MM.1S (cell line): Measurements from ENCODE around the gene TXNIP.
A peak's percentile ranks its signal among the peaks of the same experiment; 100 is the strongest.

Experiments used
- DNase-seq: peaks from one replicate; pipeline ENCODE4 v3.0.0-alpha.2; 2015
- H2AFZ ChIP-seq: fragments of 300-600 bp; sonication (generic); 2 replicates; pipeline ENCODE4 v1.6.0; 2016; ENCODE audit warnings: antibody characterized with exemption, low read length
- H3F3A ChIP-seq: fragments of 300-600 bp; sonication (generic); 2 replicates; pipeline ENCODE4 v1.6.1; 2016; ENCODE audit warnings: mild to moderate bottlenecking, antibody characterized with exemption, low read length, moderate library complexity, mixed read lengths; ENCODE audit not compliant: insufficient read depth
- H3K27ac ChIP-seq: fragments of 300-600 bp; sonication (generic); 2 replicates; pipeline ENCODE4 v1.5.1; 2016; ENCODE audit warnings: mild to moderate bottlenecking, low read length
- H3K27me3 ChIP-seq: fragments of 300-600 bp; sonication (generic); replicated peaks from 2 replicates; pipeline ENCODE4 v1.6.0; 2016; ENCODE audit warnings: low read length; ENCODE audit not compliant: insufficient read depth
- H3K36me3 ChIP-seq: fragments of 300-600 bp; sonication (generic); replicated peaks from 2 replicates; pipeline ENCODE4 v1.6.1; 2016; ENCODE audit warnings: mild to moderate bottlenecking, low read length, mixed read lengths; ENCODE audit not compliant: insufficient read depth
- H3K4me1 ChIP-seq: fragments of 300-600 bp; sonication (generic); 2 replicates; pipeline ENCODE4 v1.6.1; 2016; ENCODE audit warnings: low read length, mixed read lengths
- H3K4me2 ChIP-seq: fragments of 300-600 bp; sonication (generic); 2 replicates; pipeline ENCODE4 v1.6.0; 2016; ENCODE audit warnings: low read depth, low read length
- H3K4me3 ChIP-seq: fragments of 300-600 bp; sonication (generic); 2 replicates; pipeline ENCODE4 v1.5.1; 2016; ENCODE audit warnings: low read length, mixed read lengths
- H3K79me2 ChIP-seq: fragments of 300-600 bp; sonication (generic); 2 replicates; pipeline ENCODE4 v1.6.1; 2016; ENCODE audit warnings: mixed run types, low read length, mixed read lengths
- H3K9ac ChIP-seq: fragments of 300-600 bp; sonication (generic); 2 replicates; pipeline ENCODE4 v1.6.1; 2016; ENCODE audit warnings: low read length, mixed read lengths
- H3K9me2 ChIP-seq: fragments of 300-600 bp; sonication (generic); replicated peaks from 2 replicates; pipeline ENCODE4 v1.6.1; 2016; ENCODE audit warnings: mild to moderate bottlenecking, low read length, mixed read lengths; ENCODE audit not compliant: insufficient read depth
- H3K9me3 ChIP-seq: fragments of 300-600 bp; sonication (generic); replicated peaks from 2 replicates; pipeline ENCODE4 v1.6.1; 2016; ENCODE audit warnings: mild to moderate bottlenecking, low read length, mixed read lengths; ENCODE audit not compliant: insufficient read depth
- H4K20me1 ChIP-seq: fragments of 300-600 bp; sonication (generic); 2 replicates; pipeline ENCODE4 v1.6.1; 2016; ENCODE audit warnings: mild to moderate bottlenecking, low read length, moderate library complexity, mixed read lengths; ENCODE audit not compliant: insufficient read depth
- EZH2 ChIP-seq: fragments of 300-600 bp; sonication (generic); optimal IDR thresholded peaks from 2 replicates; pipeline ENCODE3; 2017; ENCODE audit warnings: low read depth, mild to moderate bottlenecking, antibody characterized with exemption, low read length, mixed read lengths
- EZH2phosphoT487 ChIP-seq: fragments of 300-600 bp; sonication (generic); IDR thresholded peaks from 2 replicates; pipeline ENCODE4 v1.6.1; 2018; ENCODE audit warnings: antibody characterized with exemption, low read length
- TF ChIP-seq, protein P1 (sequence below): fragments of 300-600 bp; sonication (generic); IDR thresholded peaks from 2 replicates; pipeline ENCODE4 v1.5.1; 2016; ENCODE audit warnings: antibody characterized with exemption, low read length, mixed read lengths

TXNIP gene

DNA sequence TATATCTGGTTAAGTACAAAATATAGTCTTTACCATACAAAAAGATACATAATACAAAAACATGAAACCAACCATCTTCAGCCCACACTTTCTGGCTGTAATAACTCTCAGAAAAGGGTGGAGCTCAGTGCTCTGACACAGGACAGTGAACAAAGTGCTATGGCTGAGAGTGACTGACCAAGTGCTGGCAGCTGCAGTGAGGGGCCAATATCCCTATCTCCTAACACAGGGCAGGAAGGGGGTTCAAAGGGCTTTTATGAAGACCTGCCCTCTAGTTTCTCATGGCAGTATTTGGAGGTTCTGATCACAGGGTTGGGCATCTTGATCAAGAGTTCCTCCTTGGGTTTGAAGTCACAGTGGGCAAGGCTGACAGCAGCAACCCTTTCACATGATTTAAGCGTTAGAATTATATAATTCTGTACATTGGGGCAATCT is 3.9 kb downstream of the TXNIP start:
- no peaks in the 10 kb centered on the region for H3K9me3 ChIP-seq
- H3K4me2 ChIP-seq: peak overlapping the region; percentile 89; the same call in 1 of the 2 replicates
- DNase-seq: peak; percentile 49
- H4K20me1 ChIP-seq: peaks cover 18% of the 10 kb centered on the region; the same call in 1 of the 2 replicates
- H3K27ac ChIP-seq: peak overlapping the region; percentile 11; the same call in 1 of the 2 replicates
- H3K27me3 ChIP-seq: no peaks in the 10 kb centered on the region
- H3K4me1 ChIP-seq: peaks cover 23% of the 10 kb centered on the region
- H3K4me3 ChIP-seq: no peak overlapping the region
- peaks cover 42% of the 10 kb centered on the region for H3K79me2 ChIP-seq
- H3K9me2 ChIP-seq: no peaks in the 10 kb centered on the region
- H2AFZ ChIP-seq: no peak overlapping the region
- H3K36me3 ChIP-seq: peaks cover 26% of the 10 kb centered on the region
- H3K9ac ChIP-seq: no peak overlapping the region
- peaks cover 72% of the 10 kb centered on the region for H3F3A ChIP-seq
- TF ChIP-seq EZH2: no peak

DNA sequence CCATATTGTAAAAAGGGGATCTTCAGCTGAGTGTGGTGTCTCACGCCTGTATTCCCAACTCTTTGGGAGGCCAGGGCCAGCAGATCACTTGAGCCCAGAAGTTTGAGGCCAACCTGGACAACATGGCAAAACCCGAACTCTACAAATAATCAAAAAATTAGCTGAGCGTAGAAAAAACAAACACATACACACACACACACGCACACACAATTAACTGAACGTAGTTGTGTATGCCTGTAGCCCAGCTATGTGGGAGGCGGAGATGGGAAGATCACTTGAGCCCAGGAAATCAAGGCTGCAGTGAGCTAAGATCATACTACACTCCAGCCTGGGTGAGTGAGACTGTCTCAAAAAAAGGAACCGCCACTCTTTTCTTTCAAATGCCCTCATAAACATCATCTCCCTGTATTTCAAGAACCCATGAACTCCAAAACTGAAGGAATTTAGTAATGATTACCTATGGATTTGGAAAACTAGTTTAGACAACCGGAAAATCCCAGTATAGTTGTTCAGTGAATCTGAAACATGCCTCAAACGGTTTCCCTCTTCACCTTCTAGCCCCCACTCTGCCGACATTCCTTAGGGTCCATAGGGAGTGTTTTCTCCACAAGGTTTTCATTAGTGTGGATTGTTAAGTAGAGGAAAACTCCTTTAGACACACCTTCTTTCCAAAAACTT is 4.5 kb downstream of the TXNIP start:
- Histone ChIP-seq H4K20me1 (peaks cover 18% of the 10 kb centered on the region; the same call in 1 of the 2 replicates), H3K36me3 (peaks cover 26% of the 10 kb centered on the region), H3K4me1 (peaks cover 21% of the 10 kb centered on the region), H3K27me3 (no peaks in the 10 kb centered on the region), H3F3A (peaks cover 66% of the 10 kb centered on the region), H3K4me3 (no peak overlapping the region), H3K9me3 (no peaks in the 10 kb centered on the region), H2AFZ (no peak overlapping the region), H3K9ac (no peak overlapping the region), H3K9me2 (no peaks in the 10 kb centered on the region), H3K4me2 (no peak overlapping the region), H3K79me2 (peaks cover 37% of the 10 kb centered on the region), H3K27ac (peak overlapping the region; percentile 11; the same call in 1 of the 2 replicates)
- peak; percentile 42 for DNase-seq
- TF ChIP-seq, protein P1, sequence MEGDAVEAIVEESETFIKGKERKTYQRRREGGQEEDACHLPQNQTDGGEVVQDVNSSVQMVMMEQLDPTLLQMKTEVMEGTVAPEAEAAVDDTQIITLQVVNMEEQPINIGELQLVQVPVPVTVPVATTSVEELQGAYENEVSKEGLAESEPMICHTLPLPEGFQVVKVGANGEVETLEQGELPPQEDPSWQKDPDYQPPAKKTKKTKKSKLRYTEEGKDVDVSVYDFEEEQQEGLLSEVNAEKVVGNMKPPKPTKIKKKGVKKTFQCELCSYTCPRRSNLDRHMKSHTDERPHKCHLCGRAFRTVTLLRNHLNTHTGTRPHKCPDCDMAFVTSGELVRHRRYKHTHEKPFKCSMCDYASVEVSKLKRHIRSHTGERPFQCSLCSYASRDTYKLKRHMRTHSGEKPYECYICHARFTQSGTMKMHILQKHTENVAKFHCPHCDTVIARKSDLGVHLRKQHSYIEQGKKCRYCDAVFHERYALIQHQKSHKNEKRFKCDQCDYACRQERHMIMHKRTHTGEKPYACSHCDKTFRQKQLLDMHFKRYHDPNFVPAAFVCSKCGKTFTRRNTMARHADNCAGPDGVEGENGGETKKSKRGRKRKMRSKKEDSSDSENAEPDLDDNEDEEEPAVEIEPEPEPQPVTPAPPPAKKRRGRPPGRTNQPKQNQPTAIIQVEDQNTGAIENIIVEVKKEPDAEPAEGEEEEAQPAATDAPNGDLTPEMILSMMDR: no peak
- no peak for TF ChIP-seq EZH2
- TF ChIP-seq EZH2phosphoT487: no peak

DNA sequence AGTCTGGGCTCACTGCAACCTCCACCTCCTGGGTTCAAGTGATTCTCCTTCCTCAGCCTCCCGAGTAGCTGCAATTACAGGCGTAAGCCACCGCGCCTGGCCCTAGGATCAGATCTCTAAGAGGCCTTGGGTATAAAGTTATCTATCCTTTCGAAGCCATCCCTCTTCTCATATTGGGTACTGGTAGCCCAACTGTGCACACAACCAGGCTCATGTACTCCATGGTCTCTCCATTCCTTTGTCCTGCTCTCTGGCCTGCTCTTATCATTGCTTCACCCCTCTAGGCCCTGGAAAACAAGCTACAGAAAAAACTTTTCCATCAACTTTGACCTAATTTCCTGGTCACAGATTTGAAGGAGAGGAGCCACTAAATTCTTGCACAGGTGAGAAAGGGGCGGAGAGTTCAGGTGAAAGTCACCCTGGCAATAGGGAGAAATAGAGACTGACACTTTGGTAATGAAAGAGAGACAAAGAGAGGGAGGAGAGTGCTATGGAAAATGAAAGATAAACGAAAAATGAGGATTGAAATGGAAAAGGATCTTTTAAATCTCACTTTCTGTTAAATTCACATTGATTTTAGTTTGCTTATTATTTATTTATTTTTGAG is 6.0 kb downstream of the TXNIP start:
- Histone ChIP-seq H3K9me2 (no peaks in the 10 kb centered on the region), H3K27me3 (no peaks in the 10 kb centered on the region), H3K4me1 (peaks cover 33% of the 10 kb centered on the region), H3F3A (peaks cover 57% of the 10 kb centered on the region), H3K4me2 (no peak overlapping the region), H2AFZ (no peak overlapping the region), H3K36me3 (peaks cover 26% of the 10 kb centered on the region), H3K4me3 (no peak overlapping the region), H4K20me1 (peaks cover 17% of the 10 kb centered on the region; the same call in 1 of the 2 replicates), H3K79me2 (peaks cover 21% of the 10 kb centered on the region), H3K27ac (peak overlapping the region; percentile 1; the same call in 1 of the 2 replicates), H3K9ac (no peak overlapping the region), H3K9me3 (no peaks in the 10 kb centered on the region)
- TF ChIP-seq EZH2phosphoT487 (no peak), EZH2 (no peak)
- TF ChIP-seq, protein P1: no peak
- DNase-seq: no peak

DNA sequence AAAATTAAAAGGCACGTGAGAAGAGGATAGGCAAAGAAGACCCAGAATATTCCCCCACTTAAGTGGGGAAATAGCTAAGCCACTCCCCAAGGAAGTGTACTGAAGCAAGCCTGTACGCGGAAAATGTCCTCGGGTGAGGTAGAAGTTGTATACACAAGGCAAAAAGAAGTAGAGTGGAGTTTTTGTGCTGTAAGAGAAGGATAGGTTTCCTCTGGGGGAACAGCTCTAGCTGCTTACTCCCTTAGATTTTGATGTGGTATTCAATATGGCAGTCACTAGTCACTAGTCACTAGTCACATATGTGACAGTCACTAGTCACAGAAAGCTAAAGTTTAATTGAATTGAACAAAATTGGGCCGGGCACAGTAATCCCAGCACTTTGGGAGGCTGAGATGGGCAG is 7.6 kb downstream of the TXNIP start:
- peaks cover 57% of the 10 kb centered on the region for H3F3A ChIP-seq
- TF ChIP-seq EZH2phosphoT487 (no peak), EZH2 (no peak)
- TF ChIP-seq, protein P1: no peak
- H3K9me2 ChIP-seq: no peaks in the 10 kb centered on the region
- H3K4me3 ChIP-seq: no peak overlapping the region
- peaks cover 6% of the 10 kb centered on the region for H3K79me2 ChIP-seq
- no peak overlapping the region for H3K9ac ChIP-seq
- no peak overlapping the region for H3K4me2 ChIP-seq
- no peak for DNase-seq
- H3K4me1 ChIP-seq: peaks cover 38% of the 10 kb centered on the region
- H3K27ac ChIP-seq: no peak overlapping the region
- peaks cover 11% of the 10 kb centered on the region for H3K36me3 ChIP-seq
- no peaks in the 10 kb centered on the region for H3K27me3 ChIP-seq
- 0 out of 2 replicates have a peak, but pooled peaks cover 4% of the 10 kb centered on the region for H4K20me1 ChIP-seq
- no peaks in the 10 kb centered on the region for H3K9me3 ChIP-seq
- no peak overlapping the region for H2AFZ ChIP-seq
